Measurements from ENCODE around the gene PTPN1.

The PTPN1 gene

DNA sequence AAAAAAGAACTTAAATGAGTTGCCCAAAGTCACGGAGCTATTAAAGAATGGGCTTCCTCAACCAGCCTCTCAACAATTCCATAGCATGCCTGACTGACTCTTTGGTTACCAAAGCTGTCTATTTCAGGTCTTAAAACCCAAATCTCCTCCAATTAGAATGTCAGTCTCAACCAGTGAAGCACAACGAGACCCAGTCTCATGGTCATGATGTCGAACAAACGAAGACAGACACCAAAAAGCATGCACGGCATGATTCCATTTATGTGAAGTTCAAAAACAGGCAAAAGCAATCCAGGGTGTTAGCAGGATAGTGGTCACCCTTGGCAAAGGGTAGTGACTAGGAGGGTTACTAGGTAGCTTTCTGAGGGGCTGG, 16.3 kb upstream of the PTPN1 start:
- DNase-seq (ENCODE audit: low read depth in 2 of 2): no peak
- TF ChIP-seq, protein P1, sequence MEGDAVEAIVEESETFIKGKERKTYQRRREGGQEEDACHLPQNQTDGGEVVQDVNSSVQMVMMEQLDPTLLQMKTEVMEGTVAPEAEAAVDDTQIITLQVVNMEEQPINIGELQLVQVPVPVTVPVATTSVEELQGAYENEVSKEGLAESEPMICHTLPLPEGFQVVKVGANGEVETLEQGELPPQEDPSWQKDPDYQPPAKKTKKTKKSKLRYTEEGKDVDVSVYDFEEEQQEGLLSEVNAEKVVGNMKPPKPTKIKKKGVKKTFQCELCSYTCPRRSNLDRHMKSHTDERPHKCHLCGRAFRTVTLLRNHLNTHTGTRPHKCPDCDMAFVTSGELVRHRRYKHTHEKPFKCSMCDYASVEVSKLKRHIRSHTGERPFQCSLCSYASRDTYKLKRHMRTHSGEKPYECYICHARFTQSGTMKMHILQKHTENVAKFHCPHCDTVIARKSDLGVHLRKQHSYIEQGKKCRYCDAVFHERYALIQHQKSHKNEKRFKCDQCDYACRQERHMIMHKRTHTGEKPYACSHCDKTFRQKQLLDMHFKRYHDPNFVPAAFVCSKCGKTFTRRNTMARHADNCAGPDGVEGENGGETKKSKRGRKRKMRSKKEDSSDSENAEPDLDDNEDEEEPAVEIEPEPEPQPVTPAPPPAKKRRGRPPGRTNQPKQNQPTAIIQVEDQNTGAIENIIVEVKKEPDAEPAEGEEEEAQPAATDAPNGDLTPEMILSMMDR (IDR thresholded peaks at IDR 0.05; ENCODE audit: low read depth, low read length): no peak
- no peak overlapping the region for H3K4me3 ChIP-seq (replicated peaks in 1 of 2; ENCODE audit: low read depth in 2 of 2, low read length in 2 of 2)

DNA sequence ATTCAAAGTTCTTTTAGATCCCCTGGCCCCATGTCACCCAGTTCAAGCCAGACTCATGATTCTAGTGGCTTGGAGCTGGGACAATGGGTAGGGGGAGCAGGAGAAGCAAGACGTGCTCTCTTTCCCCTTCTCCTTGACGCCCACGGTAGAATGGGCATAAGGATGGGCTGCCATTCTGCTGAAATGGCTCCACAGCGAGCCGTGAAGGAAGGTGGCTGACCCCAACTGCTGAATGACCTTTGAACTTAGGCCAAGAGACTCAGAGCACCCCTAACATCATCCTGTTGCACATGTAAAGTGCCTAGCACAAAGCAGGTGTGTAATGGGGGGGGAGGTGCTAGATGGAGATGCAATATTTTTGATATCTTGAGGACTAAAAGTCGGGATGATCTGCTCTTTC, 15.8 kb upstream of the PTPN1 start:
- TF ChIP-seq, protein P1 (IDR thresholded peaks at IDR 0.05; ENCODE audit: low read depth, low read length): no peak
- H3K4me3 ChIP-seq (replicated peaks in 1 of 2; ENCODE audit: low read depth in 2 of 2, low read length in 2 of 2): no peak overlapping the region

DNA sequence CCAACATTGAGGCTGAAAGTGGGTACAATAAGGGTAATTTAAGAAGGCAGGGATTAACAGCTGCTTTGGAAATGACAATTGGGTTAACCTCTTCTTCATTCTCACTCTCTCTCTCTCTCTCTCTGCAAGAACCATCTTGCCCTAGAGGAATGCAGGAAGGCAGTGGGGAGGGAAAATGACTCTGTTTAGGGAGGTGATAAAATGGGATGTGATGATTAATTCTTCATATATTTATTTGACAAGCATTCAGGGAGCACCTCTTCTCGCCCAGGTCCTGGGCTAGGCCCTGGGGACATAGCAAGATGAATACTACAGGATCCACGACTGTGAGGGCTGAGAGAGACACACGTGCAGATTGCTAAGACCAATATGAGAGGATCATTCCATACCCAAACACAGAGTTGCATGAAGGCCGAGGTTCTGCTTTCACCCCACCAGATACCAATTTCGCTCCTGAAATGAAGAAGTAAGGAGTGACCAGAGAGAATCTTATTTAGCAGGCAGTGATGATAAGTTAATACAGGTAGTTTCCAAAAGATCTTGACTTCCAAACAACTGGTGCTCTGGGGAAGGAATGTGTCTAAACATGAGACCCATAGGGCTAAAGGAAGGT, 13.3 kb upstream of the PTPN1 start:
- H3K4me3 ChIP-seq (replicated peaks in 1 of 2; ENCODE audit: low read depth in 2 of 2, low read length in 2 of 2): no peak overlapping the region
- TF ChIP-seq, protein P1 (IDR thresholded peaks at IDR 0.05; ENCODE audit: low read depth, low read length): no peak
- peak in 1 of 2 donors; percentile 58 for DNase-seq (ENCODE audit: low read depth in 2 of 2)

More for the DNA sequence above, 15.8 kb upstream of the PTPN1 start:
- DNase-seq (ENCODE audit: low read depth in 2 of 2): no peak

DNA sequence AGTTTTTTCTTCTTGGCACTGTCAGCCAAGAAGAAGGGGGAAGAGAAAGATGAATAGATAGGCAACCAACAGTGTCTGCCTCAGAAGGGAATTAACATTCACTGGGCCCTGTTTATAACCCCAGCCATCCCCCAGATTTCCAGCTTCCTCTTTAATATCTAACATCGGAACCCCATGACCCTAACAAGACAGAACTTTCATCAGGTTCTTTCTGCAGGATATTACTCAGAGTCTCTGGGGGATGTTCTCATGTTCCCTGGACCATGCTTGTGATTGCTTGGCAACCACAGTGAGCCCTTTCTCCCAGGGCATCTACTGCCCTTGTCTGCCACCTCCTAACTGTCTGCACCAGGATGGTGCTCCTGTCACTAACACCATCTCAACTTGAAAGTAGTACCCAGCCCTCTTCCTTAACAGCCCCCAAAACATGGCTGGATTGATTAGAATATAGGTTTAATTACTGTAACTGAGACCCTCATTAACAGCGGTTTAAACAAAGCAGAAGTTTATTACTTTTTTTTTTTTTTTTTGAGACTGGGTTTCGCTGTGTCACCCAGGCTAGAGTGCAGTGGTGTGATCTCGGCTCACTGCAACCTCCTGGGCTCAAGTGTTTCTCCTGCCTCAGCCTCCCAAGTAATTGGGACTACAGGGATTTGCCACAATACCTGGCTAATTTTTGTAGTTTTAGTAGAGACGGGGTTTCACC, 12.0 kb upstream of the PTPN1 start:
- H3K4me3 ChIP-seq (replicated peaks in 1 of 2; ENCODE audit: low read depth in 2 of 2, low read length in 2 of 2): no peak overlapping the region
- peak; percentile 79 to 92 for DNase-seq (ENCODE audit: low read depth in 2 of 2)
- TF ChIP-seq, protein P1 (IDR thresholded peaks at IDR 0.05; ENCODE audit: low read depth, low read length): no peak

DNA sequence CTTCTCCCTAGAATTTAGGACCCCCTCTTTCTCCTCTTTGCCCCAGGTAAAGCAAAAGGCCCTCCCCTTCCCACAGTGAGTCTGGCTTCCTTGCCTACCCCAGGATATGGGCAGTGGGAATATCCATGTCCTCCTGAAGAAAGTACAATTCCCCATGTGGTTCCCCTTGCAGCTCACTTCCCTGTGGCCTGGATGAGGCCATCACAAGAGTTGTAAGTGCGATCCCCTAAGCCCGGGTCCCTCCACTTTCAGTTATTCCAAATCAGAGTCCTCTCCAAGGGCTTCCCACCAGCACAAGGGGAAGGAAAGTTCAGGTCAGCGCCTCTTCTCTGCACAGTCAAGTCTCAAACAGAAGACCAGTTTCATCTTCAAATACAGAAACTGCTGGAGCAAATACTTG, 10.2 kb upstream of the PTPN1 start:
- DNase-seq (ENCODE audit: low read depth in 2 of 2): no peak
- TF ChIP-seq, protein P1 (IDR thresholded peaks at IDR 0.05; ENCODE audit: low read depth, low read length): no peak

DNA sequence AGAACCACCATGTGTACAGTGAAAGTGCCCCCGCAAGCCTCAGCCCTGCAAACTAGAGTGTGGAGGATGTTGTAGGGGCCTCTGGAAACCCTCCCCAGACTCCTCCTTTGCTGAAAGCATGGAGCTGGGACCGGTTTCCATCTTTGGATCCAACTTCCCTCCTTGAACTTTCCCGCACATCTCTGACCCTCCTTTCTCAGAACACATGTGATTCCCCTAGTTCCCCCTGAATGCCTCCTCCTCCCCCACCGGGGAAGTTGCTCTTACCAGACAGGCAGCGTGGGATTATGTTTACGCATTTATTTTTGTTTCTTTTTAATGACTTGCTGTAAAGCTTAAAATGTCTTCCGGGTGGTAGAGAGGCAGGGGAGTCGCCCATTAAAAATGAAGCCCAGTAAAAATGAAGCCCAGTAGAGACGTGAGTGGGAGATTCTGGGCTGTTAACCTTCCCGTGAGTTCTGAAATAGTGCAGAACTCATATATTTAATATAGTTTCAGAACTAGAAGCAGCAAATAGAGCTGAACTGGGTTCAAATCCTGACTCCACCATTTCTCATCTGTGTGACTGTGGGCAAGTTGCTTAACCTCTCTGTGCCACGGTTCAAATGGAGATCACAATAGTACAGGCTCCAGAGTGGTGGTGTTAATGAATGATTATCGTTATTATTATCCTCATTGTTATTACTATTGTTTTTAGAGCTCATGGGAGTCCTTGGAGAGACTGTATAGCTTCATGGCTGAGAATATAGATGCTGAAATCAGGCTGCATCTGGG, 8.0 kb upstream of the PTPN1 start:
- no peak overlapping the region for H3K4me3 ChIP-seq (replicated peaks in 1 of 2; ENCODE audit: low read depth in 2 of 2, low read length in 2 of 2)
- TF ChIP-seq, protein P1 (IDR thresholded peaks at IDR 0.05; ENCODE audit: low read depth, low read length): no peak
- DNase-seq (ENCODE audit: low read depth in 2 of 2): no peak

More for the DNA sequence above, 10.2 kb upstream of the PTPN1 start:
- no peak overlapping the region for H3K4me3 ChIP-seq (replicated peaks in 1 of 2; ENCODE audit: low read depth in 2 of 2, low read length in 2 of 2)
